Left ventricle myocardium inferior (tissue), 1 donor: ENCODE results near the gene AVEN. TPM values are rescaled to one million over a fixed set of nuclear protein-coding genes. Genes with fewer than 3 reads are reported as not detected.

ENCODE experiments used
- DNase-seq: peaks from one replicate; pipeline ENCODE4 v3.0.0-alpha.2; 2020
- H3K27ac ChIP-seq: fragments of 200-600 bp; replicated peaks from 2 replicates; pipeline ENCODE4 v1.8.0; 2021
- H3K27me3 ChIP-seq: fragments of 200-600 bp; 2 replicates; pipeline ENCODE4 v1.8.0; 2021; ENCODE audit warnings: low read depth
- H3K36me3 ChIP-seq: fragments of 200-600 bp; 2 replicates; pipeline ENCODE4 v1.8.0; 2021
- H3K4me1 ChIP-seq: fragments of 200-600 bp; 2 replicates; pipeline ENCODE4 v1.8.0; 2021
- H3K4me3 ChIP-seq: fragments of 200-600 bp; 2 replicates; pipeline ENCODE4 v1.8.0; 2021; ENCODE audit warnings: mild to moderate bottlenecking, moderate library complexity
- H3K9me3 ChIP-seq: fragments of 200-600 bp; replicated peaks from 2 replicates; pipeline ENCODE4 v1.8.0; 2021
- intact Hi-C: fragments of 100-400 bp; cut with micrococcal nuclease; formaldehyde crosslinking; loops from one replicate; pipeline ENCODE4 v1.11.0; 2022
- long read RNA-seq: library from polyadenylated mRNA; unstranded; transcript quantifications from one replicate; pipeline ENCODE4 v2.0.0, GENCODE V29; 2021
- total RNA-seq: library from RNA; stranded (reverse); fragmentation: NEBNext Ultra II Directional; extraction: Animal tissue kit (Norgen Biotek cat#: 25700); gene quantifications from one replicate; pipeline ENCODE4 v1.2.1, GENCODE V29; 2021
- TF ChIP-seq, protein P1 (sequence below): fragments of 200-600 bp; IDR thresholded peaks from 2 replicates; pipeline ENCODE4 v1.8.0; 2021; ENCODE audit warnings: antibody characterized with exemption, mild to moderate bottlenecking, borderline replicate concordance
- donor health status: DM: no; HTN: yes; CAD: no; lungs with severe emphysema.

AVEN gene, protein sequence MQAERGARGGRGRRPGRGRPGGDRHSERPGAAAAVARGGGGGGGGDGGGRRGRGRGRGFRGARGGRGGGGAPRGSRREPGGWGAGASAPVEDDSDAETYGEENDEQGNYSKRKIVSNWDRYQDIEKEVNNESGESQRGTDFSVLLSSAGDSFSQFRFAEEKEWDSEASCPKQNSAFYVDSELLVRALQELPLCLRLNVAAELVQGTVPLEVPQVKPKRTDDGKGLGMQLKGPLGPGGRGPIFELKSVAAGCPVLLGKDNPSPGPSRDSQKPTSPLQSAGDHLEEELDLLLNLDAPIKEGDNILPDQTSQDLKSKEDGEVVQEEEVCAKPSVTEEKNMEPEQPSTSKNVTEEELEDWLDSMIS
- total RNA-seq, result 25.3 TPM
- long read RNA-seq, transcript AVEN-201 (6 exons, 1,605 nt), result major isoform, 75 of 78 reads
- long read RNA-seq, partial matches to known transcripts, result 1 of 78 reads
- long read RNA-seq, other reads (novel, unspliced or antisense), result 2 of 78 reads

DNA sequence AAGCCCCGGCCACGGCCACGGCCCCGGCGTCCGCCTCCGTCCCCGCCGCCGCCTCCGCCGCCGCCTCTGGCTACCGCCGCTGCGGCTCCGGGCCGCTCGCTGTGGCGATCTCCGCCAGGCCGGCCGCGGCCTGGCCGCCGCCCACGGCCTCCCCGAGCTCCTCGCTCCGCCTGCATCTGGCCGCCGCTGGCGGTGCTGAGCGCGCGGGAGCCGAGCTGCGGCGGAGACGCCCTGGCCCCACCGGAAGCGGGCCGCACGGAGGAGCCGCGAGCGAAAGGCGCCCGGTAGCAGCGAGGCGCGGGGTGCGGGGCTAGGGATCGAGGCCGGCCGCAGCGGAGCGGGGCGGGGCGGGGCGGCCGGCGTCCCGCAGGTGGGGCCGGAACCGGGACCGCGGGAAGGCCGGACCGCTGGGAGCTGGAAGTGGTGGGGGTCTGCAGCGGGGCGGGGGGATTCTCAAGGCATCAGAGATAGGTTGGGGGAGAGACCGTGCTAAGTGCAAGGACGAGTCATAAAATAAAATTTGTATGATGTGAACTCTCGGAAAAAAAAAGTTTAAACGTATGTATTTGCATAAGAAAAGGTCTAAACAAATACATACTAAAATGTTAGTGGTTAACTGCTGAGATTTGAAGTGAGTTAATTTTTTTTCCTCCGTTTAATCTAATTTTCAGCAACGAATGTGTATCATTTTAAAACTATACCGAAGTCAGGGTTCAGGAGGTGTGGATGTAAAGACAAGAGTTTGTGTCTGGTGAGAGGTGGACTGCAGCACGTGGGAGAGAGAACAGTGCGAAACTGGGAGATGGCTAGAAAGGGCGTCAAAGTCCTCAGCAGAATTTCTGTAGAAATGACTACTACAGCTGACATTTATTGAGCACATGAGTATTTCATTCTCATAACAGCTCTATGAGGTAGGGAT is at the start of gene AVEN:
Gene AVEN (minus strand): TSS at position 334 of the 919 bp plus-strand sequence. CDS start 158 bp downstream, at position 176.
- peak within 1 kb of the TSS; percentile 99 for H3K27ac ChIP-seq
- H3K4me1 ChIP-seq, result peaks cover 29% of the 10 kb centered on the region
- peak; percentile 56 for DNase-seq
- TF ChIP-seq, protein P1, sequence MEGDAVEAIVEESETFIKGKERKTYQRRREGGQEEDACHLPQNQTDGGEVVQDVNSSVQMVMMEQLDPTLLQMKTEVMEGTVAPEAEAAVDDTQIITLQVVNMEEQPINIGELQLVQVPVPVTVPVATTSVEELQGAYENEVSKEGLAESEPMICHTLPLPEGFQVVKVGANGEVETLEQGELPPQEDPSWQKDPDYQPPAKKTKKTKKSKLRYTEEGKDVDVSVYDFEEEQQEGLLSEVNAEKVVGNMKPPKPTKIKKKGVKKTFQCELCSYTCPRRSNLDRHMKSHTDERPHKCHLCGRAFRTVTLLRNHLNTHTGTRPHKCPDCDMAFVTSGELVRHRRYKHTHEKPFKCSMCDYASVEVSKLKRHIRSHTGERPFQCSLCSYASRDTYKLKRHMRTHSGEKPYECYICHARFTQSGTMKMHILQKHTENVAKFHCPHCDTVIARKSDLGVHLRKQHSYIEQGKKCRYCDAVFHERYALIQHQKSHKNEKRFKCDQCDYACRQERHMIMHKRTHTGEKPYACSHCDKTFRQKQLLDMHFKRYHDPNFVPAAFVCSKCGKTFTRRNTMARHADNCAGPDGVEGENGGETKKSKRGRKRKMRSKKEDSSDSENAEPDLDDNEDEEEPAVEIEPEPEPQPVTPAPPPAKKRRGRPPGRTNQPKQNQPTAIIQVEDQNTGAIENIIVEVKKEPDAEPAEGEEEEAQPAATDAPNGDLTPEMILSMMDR, result no peak
- no peaks in the 10 kb centered on the region for H3K9me3 ChIP-seq
- no peaks in the 10 kb centered on the region for H3K27me3 ChIP-seq
- H3K4me3 ChIP-seq, result peak within 1 kb of the TSS; percentile 90
- intact Hi-C loops, result no loop called here
- H3K36me3 ChIP-seq, result no peaks in the 10 kb centered on the region

DNA sequence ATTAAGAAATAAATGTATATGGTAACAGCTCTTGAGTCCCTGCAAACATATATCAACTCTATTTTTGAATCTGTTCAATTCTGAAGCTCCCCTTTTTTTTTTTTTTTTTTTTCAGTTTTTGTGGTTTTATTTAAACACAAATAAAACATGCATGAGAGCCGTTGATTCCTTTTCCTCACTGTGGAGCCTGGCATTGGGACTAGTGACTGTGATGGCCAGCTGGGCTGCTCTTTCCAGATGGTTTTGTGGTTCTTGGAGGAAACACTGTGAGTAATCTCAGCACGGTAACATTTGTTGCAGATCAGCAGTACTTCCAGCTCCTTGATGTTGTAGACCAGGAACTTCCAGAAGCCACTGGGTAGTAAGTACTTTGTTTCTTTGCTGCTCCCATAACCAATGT is 46.7 kb upstream of the AVEN start:
- TF ChIP-seq, protein P1, result no peak
- Histone ChIP-seq H3K36me3 (peaks cover 71% of the 10 kb centered on the region), H3K4me1 (no peaks in the 10 kb centered on the region), H3K4me3 (no peak overlapping the region), H3K27me3 (no peaks in the 10 kb centered on the region), H3K27ac (no peak overlapping the region), H3K9me3 (no peaks in the 10 kb centered on the region)
- no peak for DNase-seq
- intact Hi-C loops, result no loop called here

DNA sequence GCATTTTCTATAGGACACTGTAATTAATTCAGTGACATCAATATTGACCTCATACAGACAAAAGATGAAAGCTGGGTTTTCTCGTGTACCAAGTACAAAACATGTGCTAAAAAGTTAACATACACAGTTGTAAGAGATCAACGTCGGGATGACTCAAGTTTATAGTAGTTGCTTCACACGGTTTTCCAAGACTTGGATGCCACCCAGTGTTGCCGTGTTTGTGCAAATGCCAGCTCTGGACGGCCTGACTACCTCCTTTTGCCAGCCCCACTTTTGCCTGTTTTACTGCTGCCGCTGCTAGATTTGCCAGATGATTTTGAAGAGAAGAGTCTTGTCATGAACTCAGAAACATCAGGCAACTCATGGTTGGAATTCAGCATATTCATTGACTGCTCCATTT is 45.1 kb upstream of the AVEN start:
- H3K36me3 ChIP-seq, result peaks cover 60% of the 10 kb centered on the region
- no peaks in the 10 kb centered on the region for H3K27me3 ChIP-seq
- intact Hi-C loops, result no loop called here
- DNase-seq, result no peak
- TF ChIP-seq, protein P1, result no peak
- H3K27ac ChIP-seq, result no peak overlapping the region
- H3K4me1 ChIP-seq, result no peaks in the 10 kb centered on the region
- no peak overlapping the region for H3K4me3 ChIP-seq
- no peaks in the 10 kb centered on the region for H3K9me3 ChIP-seq

DNA sequence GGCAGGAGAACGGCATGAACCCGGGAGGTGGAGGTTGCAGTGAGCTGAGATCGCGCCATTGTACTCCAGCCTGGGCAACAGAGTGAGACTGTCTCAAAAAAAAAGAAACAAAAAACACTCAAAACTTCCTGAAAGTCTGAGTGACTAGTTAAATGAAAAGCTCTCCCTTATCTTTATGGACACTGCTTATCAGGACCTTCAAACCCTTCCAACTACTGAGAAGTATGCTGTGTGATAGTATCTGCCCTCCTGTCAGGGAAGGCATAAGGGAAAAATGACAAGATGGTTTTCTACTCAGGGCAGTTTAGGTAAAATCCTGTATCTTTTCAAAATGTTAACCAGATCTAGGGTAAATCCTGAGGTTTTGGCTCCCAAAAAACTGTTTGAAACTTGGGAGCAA is 40.9 kb upstream of the AVEN start:
- no peaks in the 10 kb centered on the region for H3K27me3 ChIP-seq
- intact Hi-C loops, result no loop called here
- no peaks in the 10 kb centered on the region for H3K4me1 ChIP-seq
- DNase-seq, result no peak
- H3K27ac ChIP-seq, result no peak overlapping the region
- no peaks in the 10 kb centered on the region for H3K9me3 ChIP-seq
- H3K4me3 ChIP-seq, result no peak overlapping the region
- peaks cover 23% of the 10 kb centered on the region for H3K36me3 ChIP-seq
- TF ChIP-seq, protein P1, result no peak

DNA sequence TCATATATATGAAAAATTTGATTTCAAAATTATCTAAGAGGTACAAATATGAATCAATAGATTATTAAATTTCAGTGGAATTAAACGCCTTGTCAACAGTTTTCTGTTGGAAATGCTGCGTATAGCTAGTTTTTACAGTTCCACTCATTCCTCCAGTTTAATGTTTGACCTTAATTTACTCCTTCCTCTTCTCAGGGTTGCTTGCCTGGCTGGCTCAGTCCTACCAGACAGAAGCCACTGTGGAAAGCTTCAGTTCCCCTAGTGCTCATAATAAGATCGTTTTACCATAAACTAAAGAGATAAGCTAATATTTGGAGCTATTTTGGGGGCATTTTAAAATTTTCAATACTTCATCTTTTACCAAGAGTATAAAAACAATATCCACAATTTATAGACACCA is 39.9 kb upstream of the AVEN start:
- DNase-seq, result no peak
- intact Hi-C loops, result no loop called here
- Histone ChIP-seq H3K4me3 (no peak overlapping the region), H3K9me3 (no peaks in the 10 kb centered on the region), H3K36me3 (peaks cover 21% of the 10 kb centered on the region), H3K27me3 (no peaks in the 10 kb centered on the region), H3K4me1 (no peaks in the 10 kb centered on the region), H3K27ac (no peak overlapping the region)
- TF ChIP-seq, protein P1, result no peak
